Measurements from ENCODE around the gene CDA. TPM values are rescaled to one million over a fixed set of nuclear protein-coding genes. Genes with fewer than 3 reads are reported as not detected.

CDA gene
- total and polyA plus RNA-seq, 2 of the 8 experiments (the other 6 are each of a cell fraction or from before 2014, with no cell fraction given): 4.4 to 11.3 TPM

- TF ChIP-seq TAF7 (optimal IDR thresholded peaks at IDR 0.05; ENCODE audit: borderline replicate concordance, low read depth, low read length): no peak
Observed at GRCh38 chr1:20569523-20570098, 19.3 kb upstream of the CDA start (continued).

All from H1 (cell line).